ENCODE data around the gene RNF181.

DNA sequence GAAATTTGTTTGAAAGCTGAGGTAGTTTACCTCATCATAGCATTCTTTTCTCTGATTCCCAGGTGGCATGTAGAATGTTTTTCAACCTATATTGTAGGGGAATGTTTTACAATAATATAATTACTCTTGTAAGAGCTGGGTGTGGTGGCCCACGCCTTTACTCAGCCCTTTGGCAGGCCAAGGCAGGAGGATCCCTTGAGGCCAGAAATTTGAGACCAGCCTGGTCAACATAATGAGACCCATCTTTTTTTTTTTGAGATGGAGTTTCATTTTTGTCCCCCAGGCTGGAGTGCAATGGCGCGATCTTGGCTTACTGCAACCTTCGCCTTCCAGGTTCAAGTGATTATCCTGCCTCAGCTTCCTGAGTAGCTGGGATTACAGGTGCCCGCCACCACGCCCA lies 24.1 kb downstream of the RNF181 start:
- TF ChIP-seq, protein P1, sequence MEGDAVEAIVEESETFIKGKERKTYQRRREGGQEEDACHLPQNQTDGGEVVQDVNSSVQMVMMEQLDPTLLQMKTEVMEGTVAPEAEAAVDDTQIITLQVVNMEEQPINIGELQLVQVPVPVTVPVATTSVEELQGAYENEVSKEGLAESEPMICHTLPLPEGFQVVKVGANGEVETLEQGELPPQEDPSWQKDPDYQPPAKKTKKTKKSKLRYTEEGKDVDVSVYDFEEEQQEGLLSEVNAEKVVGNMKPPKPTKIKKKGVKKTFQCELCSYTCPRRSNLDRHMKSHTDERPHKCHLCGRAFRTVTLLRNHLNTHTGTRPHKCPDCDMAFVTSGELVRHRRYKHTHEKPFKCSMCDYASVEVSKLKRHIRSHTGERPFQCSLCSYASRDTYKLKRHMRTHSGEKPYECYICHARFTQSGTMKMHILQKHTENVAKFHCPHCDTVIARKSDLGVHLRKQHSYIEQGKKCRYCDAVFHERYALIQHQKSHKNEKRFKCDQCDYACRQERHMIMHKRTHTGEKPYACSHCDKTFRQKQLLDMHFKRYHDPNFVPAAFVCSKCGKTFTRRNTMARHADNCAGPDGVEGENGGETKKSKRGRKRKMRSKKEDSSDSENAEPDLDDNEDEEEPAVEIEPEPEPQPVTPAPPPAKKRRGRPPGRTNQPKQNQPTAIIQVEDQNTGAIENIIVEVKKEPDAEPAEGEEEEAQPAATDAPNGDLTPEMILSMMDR (IDR thresholded peaks at IDR 0.05), result no peak
- no peak for TF ChIP-seq POLR2A (IDR thresholded peaks at IDR 0.05)
